ENCODE data around the gene DHRS1.

DNA sequence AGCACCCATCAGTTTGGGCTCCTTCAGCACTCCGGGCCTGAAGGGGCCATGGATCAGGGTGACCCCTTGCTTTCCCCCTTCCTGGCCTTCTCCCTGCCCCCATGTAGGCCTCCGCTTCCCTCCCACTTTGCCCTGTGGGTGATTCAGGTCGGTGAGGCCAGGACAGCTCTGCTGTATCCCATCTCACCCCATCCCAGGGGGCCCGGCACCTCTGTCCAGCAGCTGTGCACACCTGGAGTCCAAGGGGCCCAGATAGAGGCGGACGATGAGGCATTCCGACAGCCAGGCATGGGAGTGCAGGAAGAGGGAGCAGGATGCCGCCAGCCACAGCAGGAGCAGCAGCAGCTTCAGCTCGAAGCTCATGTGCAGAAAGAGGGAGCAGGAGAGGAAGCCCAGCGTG is 23.1 kb upstream of the DHRS1 start:
- TF ChIP-seq, protein P1, sequence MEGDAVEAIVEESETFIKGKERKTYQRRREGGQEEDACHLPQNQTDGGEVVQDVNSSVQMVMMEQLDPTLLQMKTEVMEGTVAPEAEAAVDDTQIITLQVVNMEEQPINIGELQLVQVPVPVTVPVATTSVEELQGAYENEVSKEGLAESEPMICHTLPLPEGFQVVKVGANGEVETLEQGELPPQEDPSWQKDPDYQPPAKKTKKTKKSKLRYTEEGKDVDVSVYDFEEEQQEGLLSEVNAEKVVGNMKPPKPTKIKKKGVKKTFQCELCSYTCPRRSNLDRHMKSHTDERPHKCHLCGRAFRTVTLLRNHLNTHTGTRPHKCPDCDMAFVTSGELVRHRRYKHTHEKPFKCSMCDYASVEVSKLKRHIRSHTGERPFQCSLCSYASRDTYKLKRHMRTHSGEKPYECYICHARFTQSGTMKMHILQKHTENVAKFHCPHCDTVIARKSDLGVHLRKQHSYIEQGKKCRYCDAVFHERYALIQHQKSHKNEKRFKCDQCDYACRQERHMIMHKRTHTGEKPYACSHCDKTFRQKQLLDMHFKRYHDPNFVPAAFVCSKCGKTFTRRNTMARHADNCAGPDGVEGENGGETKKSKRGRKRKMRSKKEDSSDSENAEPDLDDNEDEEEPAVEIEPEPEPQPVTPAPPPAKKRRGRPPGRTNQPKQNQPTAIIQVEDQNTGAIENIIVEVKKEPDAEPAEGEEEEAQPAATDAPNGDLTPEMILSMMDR (IDR thresholded peaks at IDR 0.05) = no peak
- no peak for TF ChIP-seq POLR2A (IDR thresholded peaks at IDR 0.05)

All from vagina (tissue), 2 donors.